NCI-H510A (cell line): ENCODE results near the gene AVPR2.

ENCODE experiments used
- DNase-seq: peaks from one replicate; lab custom pipeline; 2025; lab: John Stamatoyannopoulos, UW

Gene AVPR2

DNA sequence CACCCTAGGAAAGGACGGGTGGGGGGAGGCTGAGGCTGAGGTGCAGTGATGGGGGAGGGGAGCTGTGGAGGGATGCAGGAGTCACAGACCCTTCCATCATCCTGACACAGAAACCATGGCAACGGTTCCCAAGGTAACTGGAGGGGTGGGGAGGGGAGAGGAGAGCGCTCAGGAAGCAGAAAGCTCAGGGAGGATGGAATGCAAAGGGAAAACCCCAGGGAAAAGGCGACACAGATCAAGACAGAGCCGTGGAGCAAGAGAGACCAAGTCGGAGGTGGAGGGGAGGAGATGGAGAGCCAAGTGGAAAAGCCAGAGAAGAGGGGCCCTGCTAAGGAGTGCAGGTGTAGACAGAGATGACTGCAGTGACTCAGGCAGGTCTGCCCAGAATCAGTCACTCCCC, 33.0 kb upstream of the AVPR2 start:
- DNase-seq: no peak

- no peak for DNase-seq
Measured at GRCh38 chrX:153871946-153872878, 32.3 kb upstream of the AVPR2 start.

GRCh38 chrX:153873282-153874084, 31.0 kb upstream of the AVPR2 start:
- DNase-seq: no peak

DNA sequence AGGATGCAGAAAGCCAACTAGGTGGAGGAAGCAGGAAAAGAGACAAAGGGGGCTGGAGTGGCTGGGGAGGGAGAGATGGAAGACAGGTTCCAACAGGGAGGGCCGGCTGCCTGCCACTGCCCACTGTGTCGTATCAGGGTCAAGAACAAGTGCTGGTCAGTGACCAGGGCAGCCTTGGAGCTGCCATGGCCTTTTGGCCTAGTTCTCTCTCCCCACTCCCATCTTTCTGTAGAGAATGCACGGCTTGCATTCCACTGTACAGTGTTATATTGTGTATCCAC, 30.4 kb upstream of the AVPR2 start:
- DNase-seq: no peak

DNA sequence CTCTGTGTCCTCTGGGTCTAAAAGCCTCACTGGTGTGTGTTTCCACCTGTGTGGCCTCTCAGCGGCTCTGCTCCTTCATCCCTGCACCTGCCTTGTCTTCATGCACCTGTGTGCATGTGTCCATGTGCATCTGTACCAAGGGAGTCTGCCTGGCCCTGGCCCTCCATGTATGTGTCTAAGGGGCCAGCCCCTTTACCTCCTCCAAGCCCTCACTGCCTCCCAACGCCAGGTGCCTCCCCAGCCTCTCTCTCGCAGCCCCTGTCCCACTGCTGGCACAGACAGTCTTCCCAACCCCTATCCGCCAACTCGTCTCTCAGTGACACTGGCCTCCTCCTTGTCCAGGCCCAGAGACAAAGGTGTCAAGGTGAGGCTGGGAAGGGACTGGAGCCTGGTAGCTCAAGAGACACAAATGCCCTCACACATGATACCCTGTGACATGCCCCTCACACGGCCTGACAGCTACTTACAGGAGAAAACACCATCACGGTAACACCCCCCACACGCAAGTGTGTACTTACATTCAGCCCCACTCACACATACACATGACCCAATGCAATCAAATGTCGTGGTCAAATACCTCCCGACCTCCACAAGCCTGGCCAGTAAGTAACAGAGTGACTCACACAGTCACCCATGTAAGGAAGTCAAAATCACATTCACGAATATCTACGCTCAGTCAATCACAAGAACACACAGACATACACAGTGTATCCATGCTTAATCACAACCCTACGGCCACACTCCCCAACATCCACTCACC, 29.9 kb upstream of the AVPR2 start:
- no peak for DNase-seq

GRCh38 chrX:153875391-153876111, 28.9 kb upstream of the AVPR2 start:
- DNase-seq: no peak

GRCh38 chrX:153876112-153876491, 28.4 kb upstream of the AVPR2 start:
- no peak for DNase-seq

DNA sequence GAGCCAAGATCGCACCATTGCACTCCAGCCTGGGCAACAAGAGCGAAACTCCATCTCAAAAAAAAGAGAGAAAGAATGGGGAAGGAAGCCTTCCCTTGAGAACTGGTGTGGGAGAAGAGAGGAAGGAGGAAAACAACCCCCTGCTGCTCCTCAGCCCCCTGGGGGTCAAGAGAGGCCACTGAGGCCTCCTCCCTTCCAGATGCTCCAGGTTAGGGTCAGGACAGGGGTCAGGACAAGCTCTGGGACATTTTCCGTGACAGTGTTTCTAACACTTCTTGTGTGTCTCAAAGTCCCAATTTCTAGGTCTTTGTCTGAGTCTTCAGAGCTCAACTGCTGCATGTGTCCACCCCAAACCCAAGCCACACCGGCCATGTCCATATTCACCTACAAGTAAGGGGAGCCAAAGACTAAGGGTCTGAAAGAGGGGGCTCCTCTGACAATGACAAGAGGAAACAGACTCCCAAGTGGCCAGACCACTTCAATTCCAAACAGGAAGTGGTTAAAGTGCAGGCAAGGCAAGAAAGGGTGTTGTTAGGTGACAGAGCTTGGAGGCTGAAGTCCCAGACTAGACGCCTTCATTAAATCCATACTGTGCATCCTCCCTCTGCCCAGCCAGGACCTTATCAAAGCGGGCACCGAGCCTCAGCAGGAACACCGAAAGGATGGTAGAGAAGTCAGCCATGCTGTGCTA, 26.8 kb upstream of the AVPR2 start:
- no peak for DNase-seq

GRCh38 chrX:153878345-153878744, 26.1 kb upstream of the AVPR2 start:
- DNase-seq: no peak

DNA sequence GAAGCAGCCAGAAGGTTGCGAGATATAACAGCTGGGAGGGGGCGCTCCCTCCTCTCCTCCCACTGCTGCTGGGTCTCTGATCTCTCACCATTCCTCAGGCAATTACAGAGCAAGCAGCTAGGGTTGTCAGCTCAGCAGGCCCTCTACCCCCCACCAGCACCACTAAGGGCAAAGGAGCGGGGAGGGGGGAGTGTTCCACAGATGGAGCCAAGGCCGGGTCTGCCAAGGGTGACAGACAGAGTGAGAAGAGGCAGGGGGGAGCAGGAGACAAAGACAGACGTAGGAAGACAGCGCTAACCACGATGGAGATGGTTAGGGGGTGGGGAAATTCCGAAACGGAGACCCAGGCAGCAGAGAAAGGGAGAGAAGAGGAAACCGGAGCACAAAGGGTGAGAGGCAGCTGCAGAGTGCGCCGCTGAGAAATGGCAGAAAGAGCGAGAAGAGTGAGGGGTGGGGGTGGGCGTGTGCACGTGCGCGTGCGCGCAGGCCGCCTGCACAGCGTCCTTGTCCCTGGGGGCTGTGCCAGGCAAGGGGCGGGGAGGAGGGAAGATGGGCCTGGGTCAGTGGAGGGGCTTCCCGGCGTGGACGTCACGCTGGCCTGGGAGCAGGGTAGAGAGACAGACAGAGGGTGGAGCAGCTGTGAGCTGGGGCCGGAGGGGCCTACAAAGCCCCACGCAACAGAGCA, 25.4 kb upstream of the AVPR2 start:
- DNase-seq: no peak

DNA sequence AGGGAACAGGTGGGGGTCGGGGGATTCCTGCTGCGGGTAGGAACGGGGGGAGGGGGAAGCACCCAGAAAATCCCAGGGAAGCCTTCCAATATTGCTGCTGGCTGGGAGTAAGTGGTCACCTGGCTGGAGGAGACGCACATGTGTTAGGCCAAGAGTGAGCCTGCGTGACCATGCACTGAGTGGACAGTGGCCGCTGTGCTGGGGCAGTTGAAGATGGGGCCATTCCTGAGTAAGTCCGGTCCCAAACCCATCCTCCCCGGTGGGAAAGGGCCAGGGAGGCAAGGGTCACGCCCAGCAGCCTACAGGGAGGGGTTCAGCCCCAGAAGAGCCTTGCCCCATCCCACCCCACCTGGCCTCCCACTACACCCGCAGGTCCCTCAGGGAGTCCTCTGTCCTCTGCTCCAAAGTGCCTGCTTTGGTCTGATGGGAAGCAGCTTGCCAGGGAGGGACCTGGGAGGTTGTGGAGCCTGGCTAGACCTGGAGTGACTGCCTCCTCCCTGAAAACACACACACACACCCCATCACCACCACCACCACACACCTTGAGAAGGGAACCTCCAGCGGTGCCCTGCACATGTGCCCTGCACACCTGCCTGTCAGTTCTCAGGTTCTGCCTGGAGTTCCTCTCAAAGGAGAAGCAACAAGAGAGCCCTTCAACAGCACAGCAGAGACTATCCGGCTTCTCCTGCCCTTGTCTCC, 24.6 kb upstream of the AVPR2 start:
- no peak for DNase-seq

GRCh38 chrX:153880440-153880815, 24.0 kb upstream of the AVPR2 start:
- DNase-seq: no peak

DNA sequence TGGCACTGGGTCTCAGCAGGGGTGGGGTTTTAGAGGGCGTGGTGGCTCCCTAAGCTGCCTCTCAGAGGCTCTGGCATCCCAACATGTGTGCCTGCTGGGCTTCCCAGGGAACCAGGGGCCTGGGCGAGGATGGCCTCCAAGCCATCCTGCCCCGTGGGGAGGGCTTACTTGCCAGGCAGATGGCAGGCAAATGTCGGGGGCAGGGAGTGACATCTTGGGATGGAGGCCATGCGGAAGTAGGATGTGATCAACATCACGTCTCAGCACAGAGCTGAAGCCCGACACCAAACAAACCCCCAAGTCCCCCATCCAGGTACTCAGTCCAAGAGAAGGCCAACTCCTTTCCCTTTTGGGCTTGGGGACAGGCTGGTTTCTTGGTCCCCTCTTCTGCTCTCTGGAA, 23.2 kb upstream of the AVPR2 start:
- DNase-seq: no peak

DNA sequence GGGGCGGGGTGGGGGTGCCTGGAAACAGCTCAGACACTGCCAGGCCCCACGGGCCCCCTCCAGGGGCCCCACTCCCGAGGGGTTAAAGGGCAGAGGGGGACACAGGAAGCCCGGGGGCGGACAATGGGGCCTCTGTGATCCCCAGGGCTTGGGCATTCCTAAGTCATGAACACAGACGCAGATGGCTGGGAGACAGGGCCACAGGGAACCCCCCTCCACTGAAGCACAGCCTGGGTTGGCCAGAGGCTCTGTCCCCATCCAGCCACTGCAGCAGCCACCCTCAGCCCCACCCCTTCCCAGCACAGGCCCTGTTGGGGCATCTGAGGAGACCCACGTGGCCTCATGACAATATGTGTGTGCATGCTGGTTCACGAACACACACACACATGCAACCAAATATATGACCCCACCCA, 22.4 kb upstream of the AVPR2 start:
- DNase-seq: no peak

- no peak for DNase-seq
Measured at GRCh38 chrX:153882557-153882956, 21.9 kb upstream of the AVPR2 start.

- DNase-seq: no peak
Measured at GRCh38 chrX:153883163-153883843, 21.2 kb upstream of the AVPR2 start.

GRCh38 chrX:153884136-153884535, 20.3 kb upstream of the AVPR2 start:
- no peak for DNase-seq

GRCh38 chrX:153884590-153884989, 19.9 kb upstream of the AVPR2 start:
- DNase-seq: no peak

GRCh38 chrX:153885208-153885787, 19.2 kb upstream of the AVPR2 start:
- no peak for DNase-seq
